ENCODE results near the gene GNA12. TPM values are rescaled to one million over a fixed set of nuclear protein-coding genes. Genes with fewer than 3 reads are reported as not detected.

Gene GNA12
- total and polyA plus RNA-seq, 11 donors: 10.7 to 56.5 (median 34.9) TPM

- H3K36me3 ChIP-seq: no peaks in the 10 kb centered on the region
- intact Hi-C loops (cut with DNase I): no loop called here
- no peaks in the 10 kb centered on the region for H3K9me3 ChIP-seq
- H3K4me1 ChIP-seq: peaks cover 1 to 73% (median 53%) of the 10 kb centered on the region in 12 donors
- H3K4me3 ChIP-seq: no peak overlapping the region
- TF ChIP-seq POLR2A (IDR thresholded peaks at IDR 0.05) (no peak), CTCF (IDR thresholded peaks at IDR 0.05) (no peak)
- no peak for ATAC-seq
- H3K27ac ChIP-seq: peak overlapping the region in 8 of 12 donors; percentile 9 to 63 (median 26)
- DNase-seq: no peak
- no peaks in the 10 kb centered on the region for H3K27me3 ChIP-seq
- 91 to 95% (median 93%) methylated on average over 12 of the region's 12 CpGs for WGBS, 4 donors
Observed at GRCh38 chr7:2818653-2819052, 25.5 kb downstream of the GNA12 start.

- Histone ChIP-seq H3K27ac (peak overlapping the region in 9 of 12 donors; percentile 8 to 63 (median 15)), H3K4me3 (no peak overlapping the region), H3K9me3 (no peaks in the 10 kb centered on the region), H3K4me1 (peaks cover 0 to 73% (median 52%) of the 10 kb centered on the region in 12 donors), H3K36me3 (no peaks in the 10 kb centered on the region), H3K27me3 (no peaks in the 10 kb centered on the region)
- intact Hi-C loops (cut with DNase I): no loop called here
- WGBS, 4 donors: 62 to 81% (median 70%) methylated on average over 7 of the region's 7 CpGs
- ATAC-seq: no peak
- DNase-seq: peak in 3 of 5 donors; percentile 64 to 81 (median 76)
- TF ChIP-seq CTCF (IDR thresholded peaks at IDR 0.05) (no peak), POLR2A (IDR thresholded peaks at IDR 0.05) (no peak)
Observed at GRCh38 chr7:2818121-2818520, 26.0 kb downstream of the GNA12 start.

GRCh38 chr7:2817456-2817855 lies 26.7 kb downstream of the GNA12 start:
- DNase-seq: no peak
- Histone ChIP-seq H3K4me1 (peaks cover 0 to 73% (median 52%) of the 10 kb centered on the region in 12 donors), H3K27ac (peak overlapping the region in 3 of 12 donors; percentile 8 to 63 (median 14)), H3K27me3 (no peaks in the 10 kb centered on the region), H3K4me3 (no peak overlapping the region), H3K36me3 (no peaks in the 10 kb centered on the region), H3K9me3 (no peaks in the 10 kb centered on the region)
- intact Hi-C loops (cut with DNase I): no loop called here
- ATAC-seq: no peak
- 73 to 92% (median 82%) methylated on average over 3 of the region's 3 CpGs for WGBS, 4 donors
- TF ChIP-seq CTCF (IDR thresholded peaks at IDR 0.05) (no peak), POLR2A (IDR thresholded peaks at IDR 0.05) (no peak)

GRCh38 chr7:2815875-2816245 lies 28.2 kb downstream of the GNA12 start:
- TF ChIP-seq CTCF (IDR thresholded peaks at IDR 0.05): no peak
- no peak for TF ChIP-seq POLR2A (IDR thresholded peaks at IDR 0.05)
- Histone ChIP-seq H3K27ac (no peak overlapping the region), H3K9me3 (no peaks in the 10 kb centered on the region), H3K36me3 (no peaks in the 10 kb centered on the region), H3K4me3 (no peak overlapping the region), H3K27me3 (no peaks in the 10 kb centered on the region), H3K4me1 (peaks cover 0 to 73% (median 54%) of the 10 kb centered on the region in 12 donors)
- intact Hi-C loops (cut with DNase I): no loop called here
- DNase-seq (no peak), ATAC-seq (no peak)
- WGBS, 4 donors: 89 to 94% (median 91%) methylated on average over 16 of the region's 16 CpGs
